ENCODE results near the gene ZNF701.
"Not testable (repeated sequence)": the region's sequence is repeated elsewhere in the genome, so short reads cannot be mapped to it uniquely, and the experiment has no call there.

Gene ZNF701

GRCh38 chr19:52557231-52557995 is 12.7 kb upstream of the ZNF701 start:
- Histone ChIP-seq H3K9me3 (ENCODE audit: control insufficient read depth, insufficient read depth, low read length) (peaks cover 36% of the 10 kb centered on the region), H3K27ac (ENCODE audit: low read depth, low read length) (no peak overlapping the region), H3K79me2 (ENCODE audit: control insufficient read depth, low read length) (peaks cover 19% of the 10 kb centered on the region), H4K20me1 (ENCODE audit: control insufficient read depth, insufficient read depth, low read depth, low read length) (no peaks in the 10 kb centered on the region), H3K4me2 (ENCODE audit: low read length) (no peak overlapping the region), H3K4me1 (ENCODE audit: control insufficient read depth, low read length) (no peaks in the 10 kb centered on the region), H3K27me3 (ENCODE audit: control insufficient read depth, low read length) (no peaks in the 10 kb centered on the region), H3K36me3 (ENCODE audit: control insufficient read depth, low read length) (peaks cover 78% of the 10 kb centered on the region), H3K9me2 (replicated peaks; ENCODE audit: control insufficient read depth, low read length) (no peaks in the 10 kb centered on the region), H3F3A (ENCODE audit: control insufficient read depth, insufficient read depth) (no peaks in the 10 kb centered on the region), H3K4me3 (ENCODE audit: low read length) (no peak overlapping the region)
- no peak for TF ChIP-seq CTCF (IDR thresholded peaks at IDR 0.05; ENCODE audit: low read depth, low read length, poor library complexity, severe bottlenecking)
- no peak for TF ChIP-seq EZH2phosphoT487 (IDR thresholded peaks at IDR 0.05; ENCODE audit: borderline replicate concordance, low read length)

GRCh38 chr19:52558732-52559445 is 11.2 kb upstream of the ZNF701 start:
- H3K9me2 ChIP-seq (replicated peaks; ENCODE audit: control insufficient read depth, low read length); H3K4me2 ChIP-seq (ENCODE audit: low read length); H3K27me3 ChIP-seq (ENCODE audit: control insufficient read depth, low read length); H3K27ac ChIP-seq (ENCODE audit: low read depth, low read length); H3K4me3 ChIP-seq (ENCODE audit: low read length); H3F3A ChIP-seq (ENCODE audit: control insufficient read depth, insufficient read depth); H4K20me1 ChIP-seq (ENCODE audit: control insufficient read depth, insufficient read depth, low read depth, low read length); H3K4me1 ChIP-seq (ENCODE audit: control insufficient read depth, low read length): not testable (repeated sequence)
- H3K9me3 ChIP-seq (ENCODE audit: control insufficient read depth, insufficient read depth, low read length), result peaks cover 25% of the 10 kb centered on the region
- peaks cover 75% of the 10 kb centered on the region for H3K36me3 ChIP-seq (ENCODE audit: control insufficient read depth, low read length)
- H3K79me2 ChIP-seq (ENCODE audit: control insufficient read depth, low read length), result peaks cover 19% of the 10 kb centered on the region

GRCh38 chr19:52561611-52562010 is 8.5 kb upstream of the ZNF701 start:
- H3K4me1 ChIP-seq (ENCODE audit: control insufficient read depth, low read length); H3F3A ChIP-seq (ENCODE audit: control insufficient read depth, insufficient read depth); H3K4me3 ChIP-seq (ENCODE audit: low read length); H3K9me2 ChIP-seq (replicated peaks; ENCODE audit: control insufficient read depth, low read length); H3K4me2 ChIP-seq (ENCODE audit: low read length); H3K9me3 ChIP-seq (ENCODE audit: control insufficient read depth, insufficient read depth, low read length); H3K27me3 ChIP-seq (ENCODE audit: control insufficient read depth, low read length); H3K27ac ChIP-seq (ENCODE audit: low read depth, low read length); H4K20me1 ChIP-seq (ENCODE audit: control insufficient read depth, insufficient read depth, low read depth, low read length): not testable (repeated sequence)
- H3K79me2 ChIP-seq (ENCODE audit: control insufficient read depth, low read length), result peaks cover 17% of the 10 kb centered on the region
- peaks cover 56% of the 10 kb centered on the region for H3K36me3 ChIP-seq (ENCODE audit: control insufficient read depth, low read length)

GRCh38 chr19:52566121-52566520 is 4.0 kb upstream of the ZNF701 start:
- Histone ChIP-seq H3K27ac (ENCODE audit: low read depth, low read length) (no peak overlapping the region), H3K9me3 (ENCODE audit: control insufficient read depth, insufficient read depth, low read length) (no peaks in the 10 kb centered on the region), H3K79me2 (ENCODE audit: control insufficient read depth, low read length) (peaks cover 9% of the 10 kb centered on the region), H3K9me2 (replicated peaks; ENCODE audit: control insufficient read depth, low read length) (no peaks in the 10 kb centered on the region), H3K4me1 (ENCODE audit: control insufficient read depth, low read length) (0 out of 2 replicates have a peak, but pooled peaks cover 1% of the 10 kb centered on the region), H3K27me3 (ENCODE audit: control insufficient read depth, low read length) (no peaks in the 10 kb centered on the region), H3K4me3 (ENCODE audit: low read length) (no peak overlapping the region), H3K4me2 (ENCODE audit: low read length) (no peak overlapping the region), H3K36me3 (ENCODE audit: control insufficient read depth, low read length) (peaks cover 25% of the 10 kb centered on the region), H3F3A (ENCODE audit: control insufficient read depth, insufficient read depth) (0 out of 2 replicates have a peak, but pooled peaks cover 2% of the 10 kb centered on the region), H4K20me1 (ENCODE audit: control insufficient read depth, insufficient read depth, low read depth, low read length) (no peaks in the 10 kb centered on the region)
- TF ChIP-seq CTCF (IDR thresholded peaks at IDR 0.05; ENCODE audit: low read depth, low read length, poor library complexity, severe bottlenecking) (no peak), EZH2phosphoT487 (IDR thresholded peaks at IDR 0.05; ENCODE audit: borderline replicate concordance, low read length) (no peak)
